Body of pancreas (tissue), 4 donors: ENCODE results near the gene ZFP57.

Experiments used
- CTCF ChIP-seq, 7 experiments: fragments of 450-650 bp in 4 of 7; fragments of 200-600 bp in 3 of 7; sonication (generic) in 3 of 7; IDR thresholded peaks; one replicate each; pipeline ENCODE4 v1.5.1; 2016 to 2019; ENCODE audit warnings: antibody characterized with exemption in 7 of 7
- POLR2A ChIP-seq, 3 donors: fragments of 450-650 bp; IDR thresholded peaks; one replicate each; pipeline ENCODE4 v1.6.1; 2016; ENCODE audit warnings: antibody characterized with exemption in 3 of 3, mild to moderate bottlenecking in 2 of 3

DNA sequence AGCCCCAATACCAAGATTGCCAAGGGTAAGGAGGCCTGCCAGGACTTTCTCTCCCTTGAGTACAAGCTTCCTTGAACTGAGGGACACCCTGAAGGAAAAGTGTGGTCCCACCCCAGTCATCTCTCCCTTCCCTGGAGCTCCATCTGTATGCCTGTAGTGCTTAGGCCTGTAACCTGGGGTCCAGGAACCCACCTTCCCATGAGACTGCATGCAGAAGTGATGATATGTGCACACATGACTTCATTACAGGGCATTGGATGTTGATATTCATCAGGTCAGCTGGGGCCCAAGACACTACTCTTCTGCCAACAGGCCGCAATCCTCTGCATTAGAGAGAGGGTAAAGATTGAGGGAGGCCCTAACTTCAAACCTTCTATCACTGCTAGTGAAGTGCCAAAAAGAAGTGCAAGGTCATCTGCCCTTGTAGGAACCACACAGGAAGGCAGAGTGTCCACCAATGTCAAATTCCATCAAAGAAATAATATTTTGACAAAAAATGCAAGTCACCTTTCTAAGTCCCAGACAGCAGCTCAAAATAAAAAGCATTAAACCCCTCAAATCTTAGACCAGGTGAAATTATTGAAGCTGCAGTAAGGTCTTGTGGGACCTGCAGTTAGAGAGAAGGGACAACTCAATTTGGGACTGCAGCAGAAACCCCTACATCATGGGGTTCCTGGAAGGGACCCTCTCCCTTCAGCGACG lies 47.4 kb upstream of the ZFP57 start:
- TF ChIP-seq CTCF (IDR thresholded peaks at IDR 0.05), result no peak
- no peak for TF ChIP-seq POLR2A (IDR thresholded peaks at IDR 0.05)
